ENCODE measurements around the gene LDLRAD2. TPM values are rescaled to one million over a fixed set of nuclear protein-coding genes. Genes with fewer than 3 reads are reported as not detected.
"Not testable (repeated sequence)": the region's sequence is repeated elsewhere in the genome, so short reads cannot be mapped to it uniquely, and the experiment has no call there.

Gene LDLRAD2
- total and polyA plus RNA-seq, 8 donors = 0.05 to 3.0 (median 0.09) TPM; not detected in 1

DNA sequence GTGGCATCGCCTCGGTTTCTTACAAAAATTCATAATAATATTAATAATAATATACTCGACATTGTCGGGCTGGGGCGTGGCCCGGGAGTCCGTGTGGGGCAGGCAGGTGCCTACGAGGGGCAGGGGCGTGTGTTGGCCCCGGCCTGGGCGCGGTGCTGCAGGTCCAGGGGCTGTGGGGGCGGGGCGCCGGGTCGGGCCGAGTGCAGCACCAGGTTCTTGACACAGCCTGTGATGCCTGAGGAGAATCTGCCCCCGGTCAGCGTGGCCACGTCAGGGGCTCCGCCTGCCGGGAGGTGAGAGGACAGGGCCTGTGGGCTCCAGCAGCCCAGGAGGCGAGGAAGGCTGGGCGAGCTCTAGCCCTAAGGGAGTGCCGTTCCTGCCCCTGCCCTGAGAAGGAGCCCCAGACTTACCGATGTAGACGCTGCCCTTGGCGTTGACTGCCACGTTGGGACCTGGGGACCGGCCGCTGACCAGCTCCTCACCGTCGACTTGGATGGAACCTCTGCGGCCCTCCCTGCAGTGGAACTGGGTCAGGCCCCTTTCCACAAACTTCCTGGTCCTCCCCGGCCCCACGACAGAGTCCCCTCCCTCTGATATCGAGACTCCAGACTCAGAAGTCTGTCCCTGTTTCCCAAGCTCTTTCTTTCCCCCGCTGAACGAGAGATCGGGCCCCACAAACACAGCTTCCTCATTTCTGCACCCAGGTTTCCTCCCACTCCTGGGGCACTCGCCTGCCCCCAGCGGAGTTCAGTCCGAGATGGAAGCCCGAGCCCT, 11.3 kb downstream of the LDLRAD2 start:
- H3K9me3 ChIP-seq = no peaks in the 10 kb centered on the region
- TF ChIP-seq CTCF (IDR thresholded peaks at IDR 0.05) = no peak
- FAIRE-seq (no peak), ATAC-seq (no peak), DNase-seq (peak in 1 of 6 donors; percentile 64)
- 91 to 93% methylated on average over 42 to 44 of the region's 44 CpGs for WGBS, 2 donors
- no peaks in the 10 kb centered on the region for H3K27me3 ChIP-seq
- H3K4me3 ChIP-seq = no peak overlapping the region
- intact Hi-C loops (cut with DNase I) = no loop called here
- H3K36me3 ChIP-seq = peaks cover 0 to 21% (median 6%) of the 10 kb centered on the region in 3 donors
- H3K4me1 ChIP-seq = no peaks in the 10 kb centered on the region
- H3K27ac ChIP-seq = no peak overlapping the region

- TF ChIP-seq CTCF (IDR thresholded peaks at IDR 0.05) = no peak
- ATAC-seq (no peak), DNase-seq (peak in 1 of 6 donors; percentile 65), FAIRE-seq (no peak)
- no peak overlapping the region for H3K4me3 ChIP-seq
- peaks cover 0 to 28% (median 6%) of the 10 kb centered on the region in 3 donors for H3K36me3 ChIP-seq
- intact Hi-C loops (cut with DNase I) = no loop called here
- no peaks in the 10 kb centered on the region for H3K4me1 ChIP-seq
- H3K9me3 ChIP-seq = no peaks in the 10 kb centered on the region
- WGBS, 2 donors = 91 to 94% methylated on average over 21 to 22 of the region's 22 CpGs
- H3K27me3 ChIP-seq = no peaks in the 10 kb centered on the region
- no peak overlapping the region for H3K27ac ChIP-seq
Observed at GRCh38 chr1:21823980-21824702, 12.1 kb downstream of the LDLRAD2 start.

- TF ChIP-seq CTCF (IDR thresholded peaks at IDR 0.05) = no peak
- H3K4me3 ChIP-seq = no peak overlapping the region
- H3K27me3 ChIP-seq = no peaks in the 10 kb centered on the region
- FAIRE-seq = no peak
- DNase-seq = no peak
- H3K27ac ChIP-seq = no peak overlapping the region
- intact Hi-C loops (cut with DNase I) = no loop called here
- no peak for ATAC-seq
- H3K9me3 ChIP-seq = no peaks in the 10 kb centered on the region
- peaks cover 0 to 36% (median 6%) of the 10 kb centered on the region in 3 donors for H3K36me3 ChIP-seq
- no peaks in the 10 kb centered on the region for H3K4me1 ChIP-seq
- 90 to 96% methylated on average over 2 of the region's 2 CpGs for WGBS, 2 donors
Observed at GRCh38 chr1:21824926-21825325, 12.9 kb downstream of the LDLRAD2 start.

- Histone ChIP-seq H3K4me1 (no peaks in the 10 kb centered on the region), H3K9me3 (no peaks in the 10 kb centered on the region), H3K36me3 (peaks cover 0 to 36% (median 6%) of the 10 kb centered on the region in 3 donors), H3K27me3 (no peaks in the 10 kb centered on the region), H3K4me3 (no peak overlapping the region), H3K27ac (no peak overlapping the region)
- 94 to 96% methylated on average over 7 of the region's 7 CpGs for WGBS, 2 donors
- DNase-seq = no peak
- FAIRE-seq = no peak
- ATAC-seq = no peak
- intact Hi-C loops (cut with DNase I) = no loop called here
- no peak for TF ChIP-seq CTCF (IDR thresholded peaks at IDR 0.05)
Observed at GRCh38 chr1:21825393-21825792, 13.3 kb downstream of the LDLRAD2 start.

DNA sequence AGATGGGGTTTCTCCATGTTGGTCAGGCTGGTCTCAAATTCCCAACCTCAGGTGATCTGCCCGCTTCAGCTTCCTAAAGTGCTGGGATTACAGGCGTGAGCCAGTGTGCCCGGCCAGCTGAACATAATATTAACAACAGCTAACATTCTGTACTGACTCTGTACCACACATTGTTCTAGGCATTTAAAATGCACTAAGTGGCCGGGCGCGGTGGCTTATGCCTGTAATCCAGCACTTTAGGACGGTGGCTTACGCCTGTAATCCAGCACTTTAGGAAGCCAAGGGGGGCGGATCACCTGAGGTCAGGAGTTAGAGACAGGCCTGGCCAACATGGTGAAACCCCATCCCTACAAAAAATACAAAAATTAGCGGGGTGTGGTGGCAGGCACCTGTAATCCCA, 14.6 kb downstream of the LDLRAD2 start:
- intact Hi-C loops (cut with DNase I); DNase-seq; H3K9me3 ChIP-seq; FAIRE-seq; H3K4me3 ChIP-seq; H3K4me1 ChIP-seq; ATAC-seq; H3K27ac ChIP-seq; H3K27me3 ChIP-seq: not testable (repeated sequence)
- H3K36me3 ChIP-seq = peaks cover 0 to 40% (median 6%) of the 10 kb centered on the region in 3 donors
- 94 to 95% methylated on average over 10 of the region's 10 CpGs for WGBS, 2 donors
